NCI-H128 (cell line): ENCODE results near the gene WLS.

Experiments
- DNase-seq: peaks from one replicate; lab custom pipeline; 2025; ENCODE audit not compliant: unreplicated experiment; lab: John Stamatoyannopoulos, UW

WLS gene

DNA sequence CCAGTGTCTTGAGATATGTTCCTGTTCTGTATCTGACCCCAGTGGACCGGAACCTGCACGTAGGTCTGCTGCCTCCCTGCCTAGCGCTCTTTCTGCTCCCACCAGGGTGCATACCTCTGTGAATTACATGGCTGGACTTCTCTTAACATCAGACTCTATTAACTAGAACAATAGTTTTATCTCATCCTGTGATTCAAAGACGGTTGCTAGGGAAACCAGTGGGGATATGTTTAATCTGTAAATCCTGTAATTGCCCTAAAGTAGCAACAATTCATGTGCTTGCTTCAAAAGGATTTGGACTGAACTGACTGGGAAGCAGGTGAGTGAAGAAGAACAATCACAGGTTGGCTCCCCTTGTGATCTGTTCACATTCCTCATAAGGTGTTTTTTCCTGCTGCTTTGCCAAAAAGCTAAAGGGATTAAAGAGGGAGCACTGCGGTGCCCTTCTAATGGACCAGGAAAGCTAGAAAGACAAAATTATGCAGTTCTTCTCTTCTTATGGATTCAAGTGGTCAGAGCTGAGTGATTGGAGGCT, 129.2 kb downstream of the WLS start:
- DNase-seq, result no peak

DNA sequence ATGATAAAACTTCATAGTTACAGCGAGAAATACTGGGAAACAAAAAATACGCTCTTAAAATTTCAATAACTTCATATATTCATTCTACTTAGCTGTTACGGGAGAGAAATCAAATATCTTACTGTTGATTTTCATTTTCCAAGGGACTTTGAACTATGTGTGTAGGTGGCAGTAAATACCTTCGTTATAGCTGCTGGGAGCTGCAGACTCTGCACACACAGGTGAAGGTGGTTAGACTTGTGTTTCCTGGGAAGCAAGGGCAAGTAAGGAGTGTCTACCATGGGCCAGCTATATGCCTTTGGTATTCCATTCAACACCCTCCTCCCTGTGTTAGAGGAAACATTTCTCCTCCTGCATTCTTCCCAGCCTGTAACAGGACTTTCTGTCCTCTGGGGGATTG, 130.5 kb downstream of the WLS start:
- DNase-seq, result no peak

DNA sequence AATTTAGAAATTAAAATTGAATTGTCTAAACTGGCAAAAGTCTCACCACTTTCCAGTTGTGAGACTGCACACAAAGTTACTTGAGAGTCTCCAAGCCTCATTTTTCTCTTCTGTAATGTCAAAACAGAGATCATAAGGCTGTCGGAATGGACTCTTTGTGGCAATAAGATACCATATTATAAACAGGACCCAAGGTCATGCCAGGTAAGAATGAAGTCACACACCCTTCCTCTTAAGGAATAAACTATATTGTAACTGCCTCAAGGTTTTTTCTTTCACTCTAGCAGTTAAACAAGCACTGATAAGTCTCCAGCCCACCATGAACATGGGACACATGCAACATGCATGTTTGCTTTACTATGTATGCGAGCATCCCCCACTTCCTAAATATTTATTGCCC, 131.8 kb downstream of the WLS start:
- DNase-seq, result no peak

DNA sequence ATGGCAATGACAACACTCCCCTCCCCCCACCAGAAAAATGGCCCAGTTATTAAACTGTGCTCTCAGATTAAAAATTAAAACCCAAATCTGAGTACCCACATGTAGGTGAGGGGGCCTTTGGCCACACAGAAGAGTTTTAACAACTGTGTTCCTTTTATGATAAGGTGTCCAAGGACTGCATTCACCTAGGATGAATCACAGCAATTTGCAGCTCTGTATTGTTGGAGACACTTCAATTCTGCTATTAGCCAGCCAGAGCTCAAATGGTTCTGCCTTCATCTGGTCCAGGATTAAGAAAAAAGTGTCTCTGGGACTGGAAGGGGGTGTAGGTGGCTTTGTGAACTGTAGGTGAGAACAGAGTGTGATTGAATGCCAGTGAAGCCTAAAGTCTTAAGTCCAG, 138.6 kb downstream of the WLS start:
- DNase-seq, result no peak

DNA sequence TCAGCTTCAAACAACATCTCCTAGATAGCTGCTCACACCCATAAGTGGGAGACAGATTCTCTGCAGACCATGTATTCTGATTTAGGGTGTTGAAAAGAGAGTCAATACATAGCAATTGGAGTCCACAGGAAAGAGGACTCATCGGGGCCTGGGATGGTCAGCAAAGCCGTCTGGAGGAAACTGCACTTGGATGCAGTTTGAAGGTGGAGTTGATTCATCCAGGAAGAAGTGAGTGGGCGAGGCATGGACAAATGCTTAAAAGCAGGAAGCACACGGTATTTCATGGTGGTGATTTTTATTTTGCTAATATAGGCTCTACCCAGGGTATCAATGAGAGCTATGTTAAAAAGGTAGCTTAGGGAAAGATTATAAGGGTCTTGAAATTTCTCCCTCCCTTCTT, 145.1 kb downstream of the WLS start:
- no peak for DNase-seq

DNA sequence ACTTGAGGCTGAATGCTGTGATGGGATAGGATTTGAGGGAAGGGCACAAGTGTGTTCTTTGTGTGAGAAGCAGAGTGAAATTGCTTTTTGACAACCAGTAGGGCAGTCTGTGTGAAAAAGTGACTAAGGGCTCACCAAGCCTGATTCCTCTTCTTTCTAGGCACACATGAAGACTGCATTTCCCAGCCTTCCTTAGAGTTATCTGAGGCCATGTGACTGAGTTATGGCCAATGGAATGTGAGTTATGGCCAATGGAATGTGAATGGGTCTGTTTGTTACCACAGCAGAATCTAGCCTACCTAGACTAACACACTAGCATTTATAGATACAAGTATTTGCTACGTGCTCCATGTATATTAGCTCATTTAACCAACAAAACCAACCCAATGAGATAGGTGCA, 146.6 kb downstream of the WLS start:
- DNase-seq, result no peak

DNA sequence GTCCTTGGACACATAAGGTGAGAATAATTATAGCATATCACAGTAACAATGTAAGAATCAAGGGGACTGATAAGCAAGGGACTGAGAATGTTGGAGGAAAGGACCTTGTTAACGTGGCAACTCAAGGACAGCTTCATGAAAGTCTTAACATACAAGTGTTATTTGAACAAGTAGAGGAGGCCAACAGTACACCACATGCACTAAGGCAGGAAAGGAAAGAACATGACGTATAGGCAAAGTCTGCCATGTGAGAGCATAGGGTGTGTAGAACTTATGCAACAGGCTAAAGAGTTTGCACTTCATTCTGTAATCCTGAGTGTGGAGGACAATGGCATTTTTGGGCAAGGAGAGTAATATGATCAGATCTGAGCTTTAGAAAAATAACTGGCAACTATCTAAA, 148.6 kb downstream of the WLS start:
- no peak for DNase-seq

DNA sequence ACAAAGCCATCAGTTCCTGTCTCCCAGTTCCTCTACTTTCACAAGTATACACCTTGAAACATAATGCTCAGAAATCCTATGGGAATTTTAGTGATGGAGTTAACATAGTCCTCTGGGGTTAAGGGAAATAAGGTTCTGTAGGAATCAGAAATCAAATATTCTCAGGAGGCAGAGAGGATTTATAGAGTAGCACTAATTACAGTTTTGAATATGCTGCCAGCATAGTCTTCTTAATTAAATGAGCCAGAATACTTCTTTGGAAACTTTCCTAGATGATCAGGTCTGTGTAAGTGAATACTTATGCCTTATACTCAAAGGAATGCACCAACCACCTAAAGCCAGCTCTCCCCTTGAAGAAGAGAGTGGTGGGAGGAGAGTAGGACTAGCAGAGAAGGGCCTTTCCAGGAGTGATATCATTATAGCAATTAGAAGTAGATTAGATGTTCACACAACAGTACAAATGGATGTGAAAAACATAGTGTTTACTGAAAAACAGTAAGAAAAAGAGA, 150.5 kb downstream of the WLS start:
- DNase-seq, result no peak

DNA sequence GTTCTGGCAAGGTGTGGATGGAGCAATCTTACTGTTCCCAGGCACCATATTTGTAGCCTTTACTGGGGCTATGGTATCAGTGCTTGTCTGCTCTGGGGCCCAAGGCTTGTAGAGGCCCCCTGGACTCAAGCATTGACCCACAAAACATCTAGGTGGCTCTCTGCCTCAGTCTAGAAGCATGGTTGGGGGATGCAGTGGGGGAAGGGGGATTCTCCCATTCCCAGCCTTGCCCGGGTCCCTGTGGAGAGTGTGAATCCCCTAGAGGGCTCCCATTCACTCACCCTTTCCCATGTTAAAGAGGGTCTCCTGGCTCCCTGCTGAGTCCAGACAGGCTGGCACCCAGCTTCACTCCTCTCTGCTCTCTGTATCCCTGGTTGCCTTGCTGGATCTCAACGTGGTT, 153.7 kb downstream of the WLS start:
- no peak for DNase-seq
